ENCODE measurements around the gene FGD5. TPM values are rescaled to one million over a fixed set of nuclear protein-coding genes. Genes with fewer than 3 reads are reported as not detected.

Gene FGD5
- polyA plus RNA-seq, 1 of the 3 experiments (the other 2 are of a cell fraction): not detected

DNA sequence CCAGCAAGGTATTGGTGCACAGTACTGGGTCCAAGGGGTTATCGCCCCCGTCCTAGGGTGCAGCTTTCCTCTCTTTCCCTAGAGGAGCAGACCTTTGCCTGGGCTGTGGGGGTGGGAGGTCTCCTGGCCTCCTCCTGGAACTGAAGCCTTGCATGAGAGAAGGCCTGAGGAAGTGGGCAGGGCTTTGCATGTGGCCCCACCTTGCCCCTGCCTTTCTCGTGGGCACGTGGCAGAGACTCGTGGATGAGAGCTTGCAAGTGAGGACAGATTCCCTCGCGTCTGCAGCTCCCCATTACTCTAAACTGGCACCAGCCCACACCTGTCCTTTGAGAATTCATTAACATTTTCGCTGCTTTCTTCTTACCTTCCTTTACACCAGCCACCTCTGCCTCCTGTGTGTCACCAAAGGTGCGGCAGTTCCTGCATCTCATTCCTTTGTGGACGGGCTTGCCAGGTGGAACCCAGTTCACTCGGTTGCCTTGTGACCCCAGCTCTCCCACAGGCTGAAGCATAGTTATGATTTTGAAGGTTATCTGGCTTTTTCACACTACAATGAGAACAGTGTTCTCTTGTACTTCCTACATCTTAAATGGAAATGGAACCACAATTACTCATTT is 87.7 kb downstream of the FGD5 start:
- no peak overlapping the region for H3K4me2 ChIP-seq
- ChIA-PET CTCF (interaction anchor here (1.2 to 1.3 kb wide), 2 partner anchors 8 to 49 kb away, joined by 3 to 5 read pairs; no protein-coding TSS in a partner anchor), POLR2A (no interaction called here)
- no peak overlapping the region for H3K27ac ChIP-seq (ENCODE audit: low read depth in 2 of 2, low read length in 1 of 2)
- H3K27me3 ChIP-seq (ENCODE audit: insufficient read depth): no peaks in the 10 kb centered on the region; the same call in 1 of the 2 replicates
- no peaks in the 10 kb centered on the region for H3K9me3 ChIP-seq
- H3K36me3 ChIP-seq (replicated peaks in 1 of 2; ENCODE audit: control insufficient read depth in 1 of 2, insufficient read depth in 2 of 2, low read length in 1 of 2): no peaks in the 10 kb centered on the region
- no peak overlapping the region for H3K9ac ChIP-seq
- H3F3A ChIP-seq (replicated peaks; ENCODE audit: insufficient read depth): no peaks in the 10 kb centered on the region
- no peaks in the 10 kb centered on the region for H3K79me2 ChIP-seq (ENCODE audit: insufficient read depth)
- no peaks in the 10 kb centered on the region for H3K9me2 ChIP-seq
- no peak overlapping the region for H2AFZ ChIP-seq (ENCODE audit: low read depth)
- TF ChIP-seq, protein P1, sequence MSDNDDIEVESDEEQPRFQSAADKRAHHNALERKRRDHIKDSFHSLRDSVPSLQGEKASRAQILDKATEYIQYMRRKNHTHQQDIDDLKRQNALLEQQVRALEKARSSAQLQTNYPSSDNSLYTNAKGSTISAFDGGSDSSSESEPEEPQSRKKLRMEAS (IDR thresholded peaks at IDR 0.05; ENCODE audit: low read depth): no peak
- no peak for TF ChIP-seq EP300 (IDR thresholded peaks at IDR 0.05; ENCODE audit: borderline replicate concordance in 1 of 2, low read depth in 1 of 2, low read length in 1 of 2)
- TF ChIP-seq, protein P2, sequence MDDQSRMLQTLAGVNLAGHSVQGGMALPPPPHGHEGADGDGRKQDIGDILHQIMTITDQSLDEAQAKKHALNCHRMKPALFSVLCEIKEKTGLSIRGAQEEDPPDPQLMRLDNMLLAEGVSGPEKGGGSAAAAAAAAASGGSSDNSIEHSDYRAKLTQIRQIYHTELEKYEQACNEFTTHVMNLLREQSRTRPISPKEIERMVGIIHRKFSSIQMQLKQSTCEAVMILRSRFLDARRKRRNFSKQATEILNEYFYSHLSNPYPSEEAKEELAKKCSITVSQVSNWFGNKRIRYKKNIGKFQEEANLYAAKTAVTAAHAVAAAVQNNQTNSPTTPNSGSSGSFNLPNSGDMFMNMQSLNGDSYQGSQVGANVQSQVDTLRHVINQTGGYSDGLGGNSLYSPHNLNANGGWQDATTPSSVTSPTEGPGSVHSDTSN (IDR thresholded peaks at IDR 0.05): no peak
- TF ChIP-seq YY1 (IDR thresholded peaks at IDR 0.05; ENCODE audit: low read depth): no peak
- no peak for TF ChIP-seq RAD21 (IDR thresholded peaks at IDR 0.05; ENCODE audit: low read length)
- no peak for TF ChIP-seq MXI1 (IDR thresholded peaks at IDR 0.05; ENCODE audit: low read depth, low read length)
- no peak for TF ChIP-seq SIN3A (IDR thresholded peaks at IDR 0.05; ENCODE audit: borderline replicate concordance, low read depth, low read length)
- TF ChIP-seq, protein P3, sequence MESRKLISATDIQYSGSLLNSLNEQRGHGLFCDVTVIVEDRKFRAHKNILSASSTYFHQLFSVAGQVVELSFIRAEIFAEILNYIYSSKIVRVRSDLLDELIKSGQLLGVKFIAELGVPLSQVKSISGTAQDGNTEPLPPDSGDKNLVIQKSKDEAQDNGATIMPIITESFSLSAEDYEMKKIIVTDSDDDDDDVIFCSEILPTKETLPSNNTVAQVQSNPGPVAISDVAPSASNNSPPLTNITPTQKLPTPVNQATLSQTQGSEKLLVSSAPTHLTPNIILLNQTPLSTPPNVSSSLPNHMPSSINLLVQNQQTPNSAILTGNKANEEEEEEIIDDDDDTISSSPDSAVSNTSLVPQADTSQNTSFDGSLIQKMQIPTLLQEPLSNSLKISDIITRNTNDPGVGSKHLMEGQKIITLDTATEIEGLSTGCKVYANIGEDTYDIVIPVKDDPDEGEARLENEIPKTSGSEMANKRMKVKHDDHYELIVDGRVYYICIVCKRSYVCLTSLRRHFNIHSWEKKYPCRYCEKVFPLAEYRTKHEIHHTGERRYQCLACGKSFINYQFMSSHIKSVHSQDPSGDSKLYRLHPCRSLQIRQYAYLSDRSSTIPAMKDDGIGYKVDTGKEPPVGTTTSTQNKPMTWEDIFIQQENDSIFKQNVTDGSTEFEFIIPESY (IDR thresholded peaks at IDR 0.05; ENCODE audit: borderline replicate concordance, low read depth): no peak
- no peak for TF ChIP-seq FOSL2 (IDR thresholded peaks at IDR 0.05; ENCODE audit: borderline replicate concordance, low read depth)
- TF ChIP-seq NFIC (IDR thresholded peaks at IDR 0.05; ENCODE audit: borderline replicate concordance): no peak
- TF ChIP-seq, protein P4, sequence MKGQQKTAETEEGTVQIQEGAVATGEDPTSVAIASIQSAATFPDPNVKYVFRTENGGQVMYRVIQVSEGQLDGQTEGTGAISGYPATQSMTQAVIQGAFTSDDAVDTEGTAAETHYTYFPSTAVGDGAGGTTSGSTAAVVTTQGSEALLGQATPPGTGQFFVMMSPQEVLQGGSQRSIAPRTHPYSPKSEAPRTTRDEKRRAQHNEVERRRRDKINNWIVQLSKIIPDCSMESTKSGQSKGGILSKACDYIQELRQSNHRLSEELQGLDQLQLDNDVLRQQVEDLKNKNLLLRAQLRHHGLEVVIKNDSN (IDR thresholded peaks at IDR 0.05; ENCODE audit: borderline replicate concordance, low read depth): no peak
- no peak for TF ChIP-seq NRF1 (IDR thresholded peaks at IDR 0.05; ENCODE audit: low read depth, low read length)
- TF ChIP-seq RXRA (IDR thresholded peaks at IDR 0.05; ENCODE audit: borderline replicate concordance, low read depth): no peak
- TF ChIP-seq POLR2AphosphoS5 (IDR thresholded peaks at IDR 0.05; ENCODE audit: low read depth, low read length): no peak
- TF ChIP-seq JUND (IDR thresholded peaks at IDR 0.05): no peak
- TF ChIP-seq, protein P5, sequence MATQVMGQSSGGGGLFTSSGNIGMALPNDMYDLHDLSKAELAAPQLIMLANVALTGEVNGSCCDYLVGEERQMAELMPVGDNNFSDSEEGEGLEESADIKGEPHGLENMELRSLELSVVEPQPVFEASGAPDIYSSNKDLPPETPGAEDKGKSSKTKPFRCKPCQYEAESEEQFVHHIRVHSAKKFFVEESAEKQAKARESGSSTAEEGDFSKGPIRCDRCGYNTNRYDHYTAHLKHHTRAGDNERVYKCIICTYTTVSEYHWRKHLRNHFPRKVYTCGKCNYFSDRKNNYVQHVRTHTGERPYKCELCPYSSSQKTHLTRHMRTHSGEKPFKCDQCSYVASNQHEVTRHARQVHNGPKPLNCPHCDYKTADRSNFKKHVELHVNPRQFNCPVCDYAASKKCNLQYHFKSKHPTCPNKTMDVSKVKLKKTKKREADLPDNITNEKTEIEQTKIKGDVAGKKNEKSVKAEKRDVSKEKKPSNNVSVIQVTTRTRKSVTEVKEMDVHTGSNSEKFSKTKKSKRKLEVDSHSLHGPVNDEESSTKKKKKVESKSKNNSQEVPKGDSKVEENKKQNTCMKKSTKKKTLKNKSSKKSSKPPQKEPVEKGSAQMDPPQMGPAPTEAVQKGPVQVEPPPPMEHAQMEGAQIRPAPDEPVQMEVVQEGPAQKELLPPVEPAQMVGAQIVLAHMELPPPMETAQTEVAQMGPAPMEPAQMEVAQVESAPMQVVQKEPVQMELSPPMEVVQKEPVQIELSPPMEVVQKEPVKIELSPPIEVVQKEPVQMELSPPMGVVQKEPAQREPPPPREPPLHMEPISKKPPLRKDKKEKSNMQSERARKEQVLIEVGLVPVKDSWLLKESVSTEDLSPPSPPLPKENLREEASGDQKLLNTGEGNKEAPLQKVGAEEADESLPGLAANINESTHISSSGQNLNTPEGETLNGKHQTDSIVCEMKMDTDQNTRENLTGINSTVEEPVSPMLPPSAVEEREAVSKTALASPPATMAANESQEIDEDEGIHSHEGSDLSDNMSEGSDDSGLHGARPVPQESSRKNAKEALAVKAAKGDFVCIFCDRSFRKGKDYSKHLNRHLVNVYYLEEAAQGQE (IDR thresholded peaks at IDR 0.05; ENCODE audit: low read depth, low read length): no peak
- peaks cover 0 to 1% of the 10 kb centered on the region in 2 experiments; a peak in 1 of 4 replicates for H3K4me1 ChIP-seq (ENCODE audit: control insufficient read depth in 1 of 2, insufficient read depth in 2 of 2, low read depth in 1 of 2, low read length in 1 of 2)
- H3K4me3 ChIP-seq (ENCODE audit: low read depth in 2 of 2, low read length in 1 of 2): no peak overlapping the region
- DNase-seq: no peak
- no peaks in the 10 kb centered on the region for H4K20me1 ChIP-seq (ENCODE audit: insufficient read depth)
- 37% methylated on average over 11 of the region's 11 CpGs for WGBS (ENCODE audit: low lambda C conversion rate)

Data from SK-N-SH (cell line).